ENCODE measurements around the gene RHBDF2. TPM values are rescaled to one million over a fixed set of nuclear protein-coding genes. Genes with fewer than 3 reads are reported as not detected.

The RHBDF2 gene
- total and polyA plus RNA-seq, 4 donors: 20.1 to 116 (median 39.6) TPM

GRCh38 chr17:76468634-76469010 is 32.6 kb downstream of the RHBDF2 start:
- H3K4me3 ChIP-seq: no peak overlapping the region
- no peak for ATAC-seq (ENCODE audit: insufficient read depth, low FRiP score)
- 90 to 93% methylated on average over 14 of the region's 14 CpGs for WGBS, 2 donors

GRCh38 chr17:76467809-76468633 is 33.2 kb downstream of the RHBDF2 start:
- H3K4me1 ChIP-seq (ENCODE audit: control insufficient read depth in 5 of 5, insufficient read depth in 5 of 5, low read length in 5 of 5): peaks cover 0 to 3% (median 0%) of the 10 kb centered on the region in 5 donors
- H3K9ac ChIP-seq (ENCODE audit: insufficient read depth in 1 of 2, low read length in 2 of 2): no peak overlapping the region
- no peak for TF ChIP-seq CTCF (IDR thresholded peaks at IDR 0.05; ENCODE audit: control extremely low read depth, extremely low read depth)
- ATAC-seq (ENCODE audit: insufficient read depth, low FRiP score): no peak
- H3K9me3 ChIP-seq (ENCODE audit: control insufficient read depth in 4 of 4, insufficient read depth in 3 of 4, low read length in 3 of 4): no peaks in the 10 kb centered on the region
- no peak for DNase-seq
- no peak overlapping the region for H3K4me3 ChIP-seq
- H3K36me3 ChIP-seq (ENCODE audit: control insufficient read depth in 4 of 4, insufficient read depth in 4 of 4, low read length in 4 of 4): peaks cover 0 to 25% (median 0%) of the 10 kb centered on the region in 4 donors
- no peak overlapping the region for H3K27ac ChIP-seq (ENCODE audit: low read depth in 1 of 2, low read length in 1 of 2)
- WGBS, 2 donors: 73 to 94% methylated on average over 8 of the region's 8 CpGs
- H3K27me3 ChIP-seq (ENCODE audit: control insufficient read depth in 3 of 3, insufficient read depth in 3 of 3, low read length in 2 of 3): no peaks in the 10 kb centered on the region

More at GRCh38 chr17:76468634-76469010, 32.6 kb downstream of the RHBDF2 start:
- no peak for DNase-seq
- Histone ChIP-seq H3K9me3 (ENCODE audit: control insufficient read depth in 4 of 4, insufficient read depth in 3 of 4, low read length in 3 of 4) (no peaks in the 10 kb centered on the region), H3K36me3 (ENCODE audit: control insufficient read depth in 4 of 4, insufficient read depth in 4 of 4, low read length in 4 of 4) (peaks cover 0 to 30% (median 0%) of the 10 kb centered on the region in 4 donors), H3K9ac (ENCODE audit: insufficient read depth in 1 of 2, low read length in 2 of 2) (no peak overlapping the region), H3K27ac (ENCODE audit: low read depth in 1 of 2, low read length in 1 of 2) (no peak overlapping the region), H3K27me3 (ENCODE audit: control insufficient read depth in 3 of 3, insufficient read depth in 3 of 3, low read length in 2 of 3) (no peaks in the 10 kb centered on the region), H3K4me1 (ENCODE audit: control insufficient read depth in 5 of 5, insufficient read depth in 5 of 5, low read length in 5 of 5) (peaks cover 0 to 3% (median 0%) of the 10 kb centered on the region in 5 donors)
- TF ChIP-seq CTCF (IDR thresholded peaks at IDR 0.05; ENCODE audit: control extremely low read depth, extremely low read depth): no peak

GRCh38 chr17:76467366-76467765 is 33.9 kb downstream of the RHBDF2 start, which contains the start of gene AANAT:
TSS of gene AANAT (plus strand) at chr17:76467603. CDS start at chr17:76468747, 1,144 bp downstream.
- DNase-seq: no peak
- ATAC-seq (ENCODE audit: insufficient read depth, low FRiP score): no peak
- no peaks in the 10 kb centered on the region for H3K9me3 ChIP-seq (ENCODE audit: control insufficient read depth in 4 of 4, insufficient read depth in 3 of 4, low read length in 3 of 4)

More at GRCh38 chr17:76467366-76467765, 33.9 kb downstream of the RHBDF2 start, which contains the start of gene AANAT:
- 82 to 88% methylated on average over 11 of the region's 11 CpGs for WGBS, 2 donors
- no peak within 1 kb of the TSS for H3K4me3 ChIP-seq
- no peaks in the 10 kb centered on the region for H3K27me3 ChIP-seq (ENCODE audit: control insufficient read depth in 3 of 3, insufficient read depth in 3 of 3, low read length in 2 of 3)
- H3K4me1 ChIP-seq (ENCODE audit: control insufficient read depth in 5 of 5, insufficient read depth in 5 of 5, low read length in 5 of 5): peaks cover 0 to 3% (median 0%) of the 10 kb centered on the region in 5 donors
- no peak for TF ChIP-seq CTCF (IDR thresholded peaks at IDR 0.05; ENCODE audit: control extremely low read depth, extremely low read depth)
- H3K27ac ChIP-seq (ENCODE audit: low read depth in 1 of 2, low read length in 1 of 2): no peak within 1 kb of the TSS
- H3K36me3 ChIP-seq (ENCODE audit: control insufficient read depth in 4 of 4, insufficient read depth in 4 of 4, low read length in 4 of 4): peaks cover 0 to 18% (median 0%) of the 10 kb centered on the region in 4 donors
- H3K9ac ChIP-seq (ENCODE audit: insufficient read depth in 1 of 2, low read length in 2 of 2): no peak within 1 kb of the TSS

All from lung (tissue), 12 donors.